Sigmoid colon (tissue), 7 donors: ENCODE measurements around the gene IGLL1. TPM values are rescaled to one million over a fixed set of nuclear protein-coding genes. Genes with fewer than 3 reads are reported as not detected.

Experiments
- DNase-seq: peaks from one replicate; pipeline ENCODE4 v3.0.0-alpha.2; 2019
- H3K27ac ChIP-seq, 4 donors: fragments of 200-600 bp; sonication (generic); one replicate each; pipeline ENCODE4 v1.5.1; 2016 to 2019; ENCODE audit warnings: mild to moderate bottlenecking in 1 of 4
- H3K27me3 ChIP-seq, 3 donors: fragments of 200-600 bp; sonication (generic); one replicate each; pipeline ENCODE4 v1.5.1; 2019; ENCODE audit warnings: mild to moderate bottlenecking in 1 of 3
- H3K36me3 ChIP-seq, 4 donors: fragments of 200-600 bp; sonication (generic); one replicate each; pipeline ENCODE4 v1.5.1; 2016 to 2019
- H3K4me1 ChIP-seq, 4 donors: fragments of 200-600 bp; sonication (generic); one replicate each; pipeline ENCODE4 v1.5.1; 2017 to 2019
- H3K4me3 ChIP-seq, 4 donors: fragments of 200-600 bp; sonication (generic); one replicate each; pipeline ENCODE4 v1.5.1; 2017 to 2019; ENCODE audit warnings: mild to moderate bottlenecking in 2 of 4, moderate library complexity in 1 of 4
- H3K9me3 ChIP-seq, 4 donors: fragments of 200-600 bp in 3 of 4; sonication (generic) in 3 of 4; one replicate each; pipeline versions ENCODE4 v1.5.1 to v1.6.1; 2013 to 2019
- EP300 ChIP-seq, 4 donors: sonication (generic); formaldehyde crosslinking; IDR thresholded peaks; one replicate each; pipeline ENCODE4 v1.6.1; 2017; ENCODE audit warnings: antibody characterized with exemption in 4 of 4
- POLR2A ChIP-seq, 2 donors: fragments of 450-650 bp; IDR thresholded peaks; one replicate each; pipeline ENCODE4 v1.6.1; 2016; ENCODE audit warnings: antibody characterized with exemption in 2 of 2, mild to moderate bottlenecking in 2 of 2, moderate library complexity in 2 of 2
- POLR2AphosphoS5 ChIP-seq, 4 donors: sonication (generic); formaldehyde crosslinking; IDR thresholded peaks; one replicate each; pipeline ENCODE4 v1.6.1; 2017; ENCODE audit warnings: antibody characterized with exemption in 4 of 4
- WGBS, 2 donors: extraction: QIAGEN DNeasy Blood & Tissue Kit; methylation state at CpG; one replicate each; pipeline ENCODE4 v1.1.7; 2013; 5-methylcytosine and 5-hydroxymethylcytosine counted together
- intact Hi-C: fragments of 100-400 bp; cut with DNase I; formaldehyde crosslinking; loops from one replicate; pipeline ENCODE4 v1.15.1; 2023
- polyA plus RNA-seq, 3 donors: library from polyadenylated mRNA; stranded (reverse); fragments of 200-250 nt; gene quantifications; one replicate each; pipeline ENCODE4 v1.2.3, GENCODE V29; 2013
- total RNA-seq, 4 donors: library from RNA; depleted of rRNA; stranded (reverse); fragments of >200 nt; gene quantifications; one replicate each; pipeline ENCODE4 v1.1.0, GENCODE V29; 2016
- TF ChIP-seq, protein P1 (sequence below), 4 experiments: fragments of 450-650 bp in 3 of 4; fragments of 200-600 bp in 1 of 4; IDR thresholded peaks; one replicate each; pipeline ENCODE4 v1.5.1; 2016 to 2019; ENCODE audit warnings: antibody characterized with exemption in 4 of 4, mild to moderate bottlenecking in 3 of 4, moderate library complexity in 2 of 4
- donor health status: healthy with polysubstance abuse.
- donor health status: Bipolar disorder and iron deficiency.
- donor health status: healthy.

The IGLL1 gene
- total and polyA plus RNA-seq, 7 donors: not detected

DNA sequence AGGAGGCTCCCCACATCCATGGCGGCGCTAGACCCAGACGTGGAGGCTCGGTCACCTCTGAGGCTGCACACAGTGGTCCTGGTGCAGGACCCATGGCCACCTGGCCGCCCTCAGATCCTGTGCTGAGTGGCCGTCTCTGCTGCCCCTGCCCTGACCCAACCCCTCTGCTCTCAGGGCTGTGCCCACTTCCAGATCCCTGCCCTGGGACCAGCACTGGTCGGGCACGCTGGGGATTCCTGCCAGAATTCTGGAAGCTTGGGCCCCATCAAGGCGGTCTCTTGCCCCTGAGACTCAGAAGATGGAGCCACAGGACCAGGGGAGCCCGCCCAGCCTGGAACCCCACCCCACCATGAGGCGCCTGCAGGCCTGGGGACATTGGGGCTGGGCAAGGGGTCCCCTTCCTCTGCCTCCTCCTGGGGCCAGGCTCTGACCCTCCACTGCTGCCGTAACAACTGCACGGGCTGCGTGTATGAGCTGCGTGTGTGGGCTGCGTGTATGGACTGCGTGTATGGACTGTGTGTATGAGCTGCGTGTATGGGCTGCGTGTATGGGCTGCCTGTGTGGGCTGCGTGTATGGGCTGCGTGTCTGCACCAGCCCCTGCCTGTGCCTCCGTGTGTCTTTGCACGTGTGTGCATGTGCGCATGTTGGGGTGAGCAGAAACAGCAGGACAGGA, 48.7 kb downstream of the IGLL1 start:
- no peaks in the 10 kb centered on the region for H3K9me3 ChIP-seq
- intact Hi-C loops: loop anchor here (10.0 kb wide), 1 partner anchor 97 kb away; no protein-coding TSS in a partner anchor
- TF ChIP-seq, protein P1, sequence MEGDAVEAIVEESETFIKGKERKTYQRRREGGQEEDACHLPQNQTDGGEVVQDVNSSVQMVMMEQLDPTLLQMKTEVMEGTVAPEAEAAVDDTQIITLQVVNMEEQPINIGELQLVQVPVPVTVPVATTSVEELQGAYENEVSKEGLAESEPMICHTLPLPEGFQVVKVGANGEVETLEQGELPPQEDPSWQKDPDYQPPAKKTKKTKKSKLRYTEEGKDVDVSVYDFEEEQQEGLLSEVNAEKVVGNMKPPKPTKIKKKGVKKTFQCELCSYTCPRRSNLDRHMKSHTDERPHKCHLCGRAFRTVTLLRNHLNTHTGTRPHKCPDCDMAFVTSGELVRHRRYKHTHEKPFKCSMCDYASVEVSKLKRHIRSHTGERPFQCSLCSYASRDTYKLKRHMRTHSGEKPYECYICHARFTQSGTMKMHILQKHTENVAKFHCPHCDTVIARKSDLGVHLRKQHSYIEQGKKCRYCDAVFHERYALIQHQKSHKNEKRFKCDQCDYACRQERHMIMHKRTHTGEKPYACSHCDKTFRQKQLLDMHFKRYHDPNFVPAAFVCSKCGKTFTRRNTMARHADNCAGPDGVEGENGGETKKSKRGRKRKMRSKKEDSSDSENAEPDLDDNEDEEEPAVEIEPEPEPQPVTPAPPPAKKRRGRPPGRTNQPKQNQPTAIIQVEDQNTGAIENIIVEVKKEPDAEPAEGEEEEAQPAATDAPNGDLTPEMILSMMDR (IDR thresholded peaks at IDR 0.05): no peak
- TF ChIP-seq POLR2A (IDR thresholded peaks at IDR 0.05): no peak
- no peak for TF ChIP-seq EP300 (IDR thresholded peaks at IDR 0.05)
- no peak for TF ChIP-seq POLR2AphosphoS5 (IDR thresholded peaks at IDR 0.05)
- 91 to 94% methylated on average over 24 of the region's 24 CpGs for WGBS, 2 donors
- no peak overlapping the region for H3K4me3 ChIP-seq
- no peaks in the 10 kb centered on the region for H3K27me3 ChIP-seq
- H3K27ac ChIP-seq: no peak overlapping the region
- peaks cover 0 to 4% (median 0%) of the 10 kb centered on the region in 4 donors for H3K4me1 ChIP-seq
- peak; percentile 46 for DNase-seq
- no peaks in the 10 kb centered on the region for H3K36me3 ChIP-seq

- TF ChIP-seq POLR2AphosphoS5 (IDR thresholded peaks at IDR 0.05) (no peak), EP300 (IDR thresholded peaks at IDR 0.05) (no peak), POLR2A (IDR thresholded peaks at IDR 0.05) (no peak)
- TF ChIP-seq, protein P1 (IDR thresholded peaks at IDR 0.05): no peak
- intact Hi-C loops: loop anchor here (10.0 kb wide), 1 partner anchor 96 kb away; no protein-coding TSS in a partner anchor
Observed at GRCh38 chr22:23530766-23531282, 49.3 kb downstream of the IGLL1 start.

DNA sequence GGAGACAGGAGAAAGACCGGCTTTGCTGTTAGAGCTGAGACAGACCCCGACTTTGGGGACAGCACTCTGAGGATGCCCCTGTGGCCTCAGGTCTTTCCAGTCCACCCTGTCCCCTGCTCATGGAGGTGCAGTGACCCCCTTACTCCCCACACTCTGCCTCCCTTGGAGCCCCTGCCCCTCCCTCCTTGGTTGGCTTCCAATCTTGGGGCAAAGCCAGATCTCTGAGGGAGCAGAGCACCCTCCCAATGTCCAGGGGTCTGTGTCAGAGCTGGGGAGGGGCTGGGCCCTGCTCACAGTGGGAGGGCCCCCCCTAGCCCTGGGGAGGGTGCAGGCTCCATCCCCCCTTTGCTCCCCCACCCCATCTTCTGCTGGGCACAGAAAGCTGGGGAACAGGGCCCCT, 50.0 kb downstream of the IGLL1 start:
- no peak for TF ChIP-seq POLR2A (IDR thresholded peaks at IDR 0.05)
- TF ChIP-seq POLR2AphosphoS5 (IDR thresholded peaks at IDR 0.05): no peak
- TF ChIP-seq, protein P1 (IDR thresholded peaks at IDR 0.05): no peak
- TF ChIP-seq EP300 (IDR thresholded peaks at IDR 0.05): no peak
- 82 to 92% methylated on average over 2 of the region's 2 CpGs for WGBS, 2 donors
- Histone ChIP-seq H3K4me1 (peaks cover 0 to 4% (median 0%) of the 10 kb centered on the region in 4 donors), H3K27me3 (no peaks in the 10 kb centered on the region), H3K4me3 (no peak overlapping the region), H3K27ac (no peak overlapping the region), H3K9me3 (no peaks in the 10 kb centered on the region), H3K36me3 (no peaks in the 10 kb centered on the region)
- intact Hi-C loops: loop anchor here (10.0 kb wide), 1 partner anchor 95 kb away; no protein-coding TSS in a partner anchor
- DNase-seq: peak; percentile 55

More at GRCh38 chr22:23530766-23531282, 49.3 kb downstream of the IGLL1 start:
- H3K9me3 ChIP-seq: no peaks in the 10 kb centered on the region
- H3K27ac ChIP-seq: no peak overlapping the region
- H3K4me1 ChIP-seq: peaks cover 0 to 4% (median 0%) of the 10 kb centered on the region in 4 donors
- 87 to 94% methylated on average over 7 of the region's 7 CpGs for WGBS, 2 donors
- no peaks in the 10 kb centered on the region for H3K36me3 ChIP-seq
- peak; percentile 42 for DNase-seq
- no peaks in the 10 kb centered on the region for H3K27me3 ChIP-seq
- H3K4me3 ChIP-seq: no peak overlapping the region

DNA sequence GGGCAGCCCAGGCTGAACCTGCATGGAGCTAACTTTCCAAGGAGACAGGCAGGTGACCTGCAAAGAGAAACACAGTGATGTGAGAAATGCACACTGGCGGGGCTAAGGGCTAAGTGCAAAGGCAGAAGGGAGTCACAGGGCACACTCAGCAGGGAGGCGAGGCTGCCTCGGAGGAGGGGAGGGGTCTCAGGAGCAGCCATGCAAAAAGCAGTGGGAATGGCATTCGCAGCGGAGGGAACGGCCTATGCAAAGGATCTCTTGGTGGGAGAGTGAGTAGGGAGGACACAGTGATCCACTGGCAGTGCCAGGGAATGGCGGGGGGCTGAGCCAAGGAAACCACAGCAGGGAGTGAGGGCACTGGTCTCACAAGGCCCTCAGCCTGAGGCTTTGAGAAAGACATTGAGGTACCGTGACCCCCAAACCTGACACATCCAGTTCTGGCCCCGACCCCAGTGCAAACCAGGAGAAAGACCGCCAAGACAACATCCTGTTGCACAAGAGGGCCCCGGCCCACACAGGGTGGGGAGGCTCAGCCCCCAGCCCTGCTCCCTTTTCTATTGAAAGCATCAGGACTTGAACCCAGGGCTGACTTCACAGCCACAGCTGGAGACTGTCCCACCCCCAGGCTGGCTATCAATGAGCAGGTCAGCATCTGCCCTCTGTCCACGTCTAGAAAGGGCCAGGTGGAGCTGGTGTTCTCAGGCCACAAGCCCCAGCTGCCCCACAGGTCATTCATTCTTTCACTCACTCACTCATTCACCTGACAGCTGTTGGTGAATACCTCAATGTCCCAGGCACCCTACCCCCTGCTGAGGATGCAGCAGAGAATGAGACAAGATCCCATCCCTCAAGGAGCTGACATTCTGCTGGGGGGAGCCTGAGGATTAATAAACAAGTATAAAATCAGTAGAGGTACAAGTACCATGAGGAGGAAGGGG, 50.7 kb downstream of the IGLL1 start:
- H3K27ac ChIP-seq: no peak overlapping the region
- H3K9me3 ChIP-seq: no peaks in the 10 kb centered on the region
- H3K4me1 ChIP-seq: peaks cover 0 to 4% (median 0%) of the 10 kb centered on the region in 4 donors
- intact Hi-C loops: loop anchor here (10.0 kb wide), 3 partner anchors 95 to 355 kb away; no protein-coding TSS in a partner anchor
- H3K36me3 ChIP-seq: no peaks in the 10 kb centered on the region
- 75 to 83% methylated on average over 12 of the region's 12 CpGs for WGBS, 2 donors
- H3K4me3 ChIP-seq: no peak overlapping the region
- no peak for TF ChIP-seq POLR2A (IDR thresholded peaks at IDR 0.05)
- TF ChIP-seq, protein P1 (IDR thresholded peaks at IDR 0.05): no peak
- TF ChIP-seq POLR2AphosphoS5 (IDR thresholded peaks at IDR 0.05): no peak
- TF ChIP-seq EP300 (IDR thresholded peaks at IDR 0.05): no peak
- DNase-seq: peak; percentile 55
- H3K27me3 ChIP-seq: no peaks in the 10 kb centered on the region
